ENCODE results near the gene THAP3.
"Not testable (repeated sequence)": the region's sequence is repeated elsewhere in the genome, so short reads cannot be mapped to it uniquely, and the experiment has no call there.

The THAP3 gene

GRCh38 chr1:6635910-6636760 is 11.5 kb downstream of the THAP3 start:
- no peak for DNase-seq

- DNase-seq: not testable (repeated sequence)
Measured at GRCh38 chr1:6636778-6637177, 12.1 kb downstream of the THAP3 start.

GRCh38 chr1:6637770-6638169 is 13.1 kb downstream of the THAP3 start:
- no peak for DNase-seq

GRCh38 chr1:6638226-6638625 is 13.6 kb downstream of the THAP3 start:
- peak; percentile 43 to 48 for DNase-seq

GRCh38 chr1:6640867-6641266 is 16.2 kb downstream of the THAP3 start:
- not testable (repeated sequence) for DNase-seq

- DNase-seq: no peak
Measured at GRCh38 chr1:6645018-6645417, 20.4 kb downstream of the THAP3 start.

GRCh38 chr1:6646499-6647148 is 22.0 kb downstream of the THAP3 start:
- DNase-seq: peak in 1 of 2 donors; percentile 33

GRCh38 chr1:6648556-6648955 is 23.9 kb downstream of the THAP3 start:
- no peak for DNase-seq

- no peak for DNase-seq
Measured at GRCh38 chr1:6651909-6652308, 27.2 kb downstream of the THAP3 start.

- DNase-seq: no peak
Measured at GRCh38 chr1:6652986-6653385, 28.3 kb downstream of the THAP3 start.

GRCh38 chr1:6653436-6654290 is 29.0 kb downstream of the THAP3 start:
- DNase-seq: peak; percentile 21 to 22

- no peak for DNase-seq
Measured at GRCh38 chr1:6657138-6657537, 32.5 kb downstream of the THAP3 start.

GRCh38 chr1:6658359-6659060 is 33.8 kb downstream of the THAP3 start:
- no peak for DNase-seq

- no peak for DNase-seq
Measured at GRCh38 chr1:6660415-6661049, 35.9 kb downstream of the THAP3 start.

GRCh38 chr1:6662468-6662867 is 37.8 kb downstream of the THAP3 start:
- not testable (repeated sequence) for DNase-seq

GRCh38 chr1:6666696-6667095 is 42.0 kb downstream of the THAP3 start:
- DNase-seq: no peak

- no peak for DNase-seq
Measured at GRCh38 chr1:6667139-6667538, 42.5 kb downstream of the THAP3 start.

GRCh38 chr1:6668503-6668902 is 43.8 kb downstream of the THAP3 start:
- no peak for DNase-seq

GRCh38 chr1:6672558-6672957 is 47.9 kb downstream of the THAP3 start:
- no peak for DNase-seq

- no peak for DNase-seq
Measured at GRCh38 chr1:6673816-6674398, 49.2 kb downstream of the THAP3 start.

- DNase-seq: no peak
Measured at GRCh38 chr1:6674771-6675170, 50.1 kb downstream of the THAP3 start.

GRCh38 chr1:6675941-6676340 is 51.3 kb downstream of the THAP3 start:
- DNase-seq: no peak
